GM21619 (cell line): ENCODE data around the gene TBC1D22A.

ENCODE experiments used
- ATAC-seq: cut with Tn5 transposase; IDR thresholded peaks from one replicate; pipeline ENCODE4 v1.9.1; 2021; ENCODE audit not compliant: unreplicated experiment

TBC1D22A gene

DNA sequence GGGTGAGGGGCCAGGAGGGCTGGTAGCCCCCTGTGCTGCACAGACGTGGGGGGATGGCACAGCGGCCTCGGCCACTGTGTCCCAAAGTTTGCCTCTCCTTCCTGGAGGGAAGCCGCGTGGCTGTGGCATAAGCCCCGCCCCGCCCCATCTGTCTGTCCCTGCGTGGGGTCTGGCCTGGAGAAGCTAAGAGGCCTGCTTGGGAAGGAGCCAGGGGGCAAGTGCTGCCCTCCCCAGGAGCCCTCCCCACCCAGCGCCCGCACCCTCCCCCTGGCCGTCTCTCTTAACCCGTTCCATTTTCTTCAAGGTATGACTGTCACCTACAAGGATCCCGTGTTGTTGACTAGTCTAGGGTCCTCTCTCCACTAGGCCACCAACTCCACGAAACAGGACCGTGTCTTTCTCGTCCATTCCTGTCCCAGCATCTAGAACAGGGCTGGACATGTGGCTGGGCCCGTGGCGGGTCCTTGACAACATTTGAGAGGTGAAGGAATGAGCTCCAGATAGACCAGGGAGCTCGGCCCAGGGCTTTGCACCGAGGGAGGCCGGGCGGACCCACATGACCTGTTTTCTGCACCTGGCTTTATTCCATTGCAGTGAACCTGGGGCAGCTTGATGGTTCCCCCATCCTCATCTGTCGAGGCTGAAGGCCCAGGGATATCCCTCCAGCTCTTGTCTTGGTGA lies 428.0 kb downstream of the TBC1D22A start:
- no peak for ATAC-seq

DNA sequence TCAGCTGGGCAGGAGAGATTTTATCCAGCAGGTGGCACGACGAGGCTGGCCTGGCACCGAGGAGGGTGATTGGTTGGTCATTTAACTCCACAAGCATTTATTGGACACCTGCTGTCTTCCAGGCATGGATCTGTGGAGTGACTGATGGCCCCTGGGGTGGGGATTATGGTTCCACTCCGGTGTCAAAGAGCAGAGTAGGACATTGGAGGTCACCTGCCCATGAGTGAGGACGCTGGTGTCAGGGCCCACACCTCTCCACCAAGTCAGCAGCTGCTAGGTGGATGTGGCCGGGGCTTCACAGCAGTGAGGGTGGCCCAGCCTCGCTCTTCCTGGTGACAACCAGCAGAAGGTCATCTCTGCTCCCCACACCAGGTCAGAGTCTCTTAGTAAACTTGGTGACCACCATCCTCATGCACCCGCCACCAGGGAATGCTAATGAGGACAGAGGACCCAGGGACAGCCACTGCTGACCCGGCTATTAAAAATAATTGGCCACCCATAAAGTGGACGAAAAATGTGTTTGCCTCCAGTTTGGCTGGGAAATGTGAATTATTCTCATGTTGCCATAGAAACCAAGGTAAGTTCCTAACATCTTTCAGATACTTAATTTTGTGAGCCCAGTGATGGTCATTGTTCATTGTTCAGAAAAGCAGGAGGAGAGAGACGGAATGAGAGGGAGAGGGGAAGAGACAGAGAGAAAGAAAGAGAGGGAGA lies 428.7 kb downstream of the TBC1D22A start:
- no peak for ATAC-seq

DNA sequence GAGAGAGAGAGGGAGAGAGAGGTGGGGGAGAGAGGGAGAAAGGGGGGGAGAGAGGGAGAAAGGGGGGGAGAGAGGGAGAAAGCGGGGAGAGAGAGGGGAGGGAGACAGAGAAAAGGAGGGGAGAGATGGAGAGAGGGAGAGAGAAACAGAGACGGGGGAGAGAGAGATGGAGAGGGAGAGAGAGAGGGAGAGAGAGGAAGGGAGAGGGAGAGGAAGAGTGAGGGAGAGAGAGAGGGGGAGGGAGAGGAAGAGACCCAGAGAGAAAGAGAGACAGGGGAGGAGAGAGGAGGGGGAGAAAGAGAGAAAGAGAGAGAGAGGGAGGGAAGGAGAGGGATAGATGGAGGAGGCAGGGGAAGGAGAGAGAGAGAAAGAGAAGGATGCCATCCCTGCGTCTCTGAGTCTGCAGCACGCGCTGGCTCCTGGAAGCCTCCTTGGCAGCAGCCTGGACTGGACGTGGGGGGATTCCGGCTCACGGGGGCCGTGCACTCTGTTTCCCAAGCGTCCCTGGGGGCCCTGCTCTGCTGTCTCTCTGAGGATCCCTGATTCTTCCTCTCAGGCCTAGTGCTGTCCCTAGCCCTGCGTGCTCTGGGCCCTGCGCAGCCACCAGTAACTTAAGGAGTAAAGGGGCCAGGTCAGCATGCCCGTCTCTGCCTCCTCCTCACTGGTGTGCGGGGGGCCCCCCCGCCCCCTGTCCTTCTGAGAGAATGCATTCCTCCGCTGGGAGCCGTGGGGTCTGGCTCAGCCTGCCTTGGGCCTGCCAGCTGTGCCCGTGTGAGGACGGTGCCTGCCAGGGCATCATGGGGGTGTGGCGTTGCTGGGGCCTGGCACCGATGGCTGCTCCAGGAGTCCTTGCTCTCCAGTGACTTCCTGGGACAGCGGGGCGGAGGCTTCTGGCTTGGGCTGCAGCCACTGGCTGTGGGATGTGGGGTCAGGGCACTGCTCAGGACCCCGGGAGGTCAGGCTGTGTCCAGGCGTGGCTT lies 429.5 kb downstream of the TBC1D22A start:
- no peak for ATAC-seq

DNA sequence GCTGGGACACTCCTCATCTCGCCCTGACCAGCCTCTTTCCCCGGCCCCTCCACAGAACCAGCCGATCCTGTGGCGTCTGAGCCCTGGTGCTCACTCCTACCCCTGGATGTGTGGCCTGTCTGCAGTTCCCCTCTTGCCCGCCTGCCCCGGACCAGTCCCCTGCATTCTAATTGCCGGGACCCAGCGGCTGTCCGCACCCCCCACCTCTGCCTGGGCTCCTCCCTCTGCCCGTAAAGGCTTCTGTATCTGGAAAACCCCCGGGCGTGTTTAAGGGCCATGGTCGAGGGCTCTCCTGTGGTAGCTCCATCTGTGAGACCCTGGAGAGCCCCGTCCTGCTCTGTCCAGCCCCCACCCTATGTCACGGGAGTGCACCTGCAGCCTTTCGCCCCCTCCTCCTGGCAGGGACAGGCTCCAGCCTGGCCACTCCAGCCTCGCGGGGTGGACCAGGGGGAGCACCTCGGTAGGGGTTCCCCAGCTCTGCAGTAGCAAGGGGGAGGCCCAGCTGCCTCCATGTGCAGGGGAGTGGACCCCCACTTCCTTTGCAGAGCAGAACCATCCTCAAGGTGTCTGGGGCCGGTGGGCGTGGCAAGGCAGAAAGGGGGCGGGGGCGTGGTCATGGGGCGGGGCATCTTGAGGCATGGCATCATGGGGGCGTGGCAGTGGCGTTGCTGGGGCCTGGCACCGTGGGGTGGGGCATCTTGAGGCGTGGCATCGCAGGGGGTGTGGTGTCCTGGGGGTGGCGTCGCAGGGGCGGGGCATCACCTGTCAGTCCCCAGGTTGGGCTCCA lies 430.4 kb downstream of the TBC1D22A start:
- ATAC-seq, result no peak

DNA sequence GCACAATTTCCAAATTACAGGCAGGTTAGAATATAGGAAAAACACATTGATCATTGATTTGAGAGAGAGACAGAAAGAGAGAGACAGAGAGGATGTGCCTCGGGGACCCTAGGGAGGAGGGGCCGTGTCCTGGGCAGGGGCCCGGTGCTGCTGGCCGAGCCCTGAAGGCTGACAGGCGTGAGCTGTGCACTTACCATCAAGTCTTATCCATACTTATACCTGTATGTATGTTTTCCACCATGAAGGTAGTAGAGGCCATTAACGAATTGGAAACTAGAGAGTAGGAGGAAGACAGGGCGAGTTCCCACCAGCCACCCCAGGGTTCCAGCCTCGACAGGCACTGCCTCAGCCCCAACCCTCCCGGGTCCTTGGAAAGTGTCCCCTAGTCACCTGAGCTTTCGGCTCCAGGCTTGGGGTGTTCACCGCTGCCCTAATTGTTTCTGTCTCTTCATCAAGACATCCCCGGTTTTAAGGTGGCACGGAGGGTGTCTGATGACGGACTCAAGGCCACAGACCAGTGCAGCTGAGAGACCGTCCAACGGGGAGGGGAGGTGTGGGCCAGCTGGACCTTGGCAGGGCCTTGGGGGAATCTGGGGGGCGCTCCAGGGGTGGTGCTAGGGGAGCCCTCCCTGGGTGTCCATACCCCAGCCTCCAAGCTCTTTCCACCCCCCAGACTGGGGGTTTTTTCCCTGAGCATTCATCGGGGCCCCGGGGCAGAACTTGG lies 431.3 kb downstream of the TBC1D22A start:
- ATAC-seq, result no peak

DNA sequence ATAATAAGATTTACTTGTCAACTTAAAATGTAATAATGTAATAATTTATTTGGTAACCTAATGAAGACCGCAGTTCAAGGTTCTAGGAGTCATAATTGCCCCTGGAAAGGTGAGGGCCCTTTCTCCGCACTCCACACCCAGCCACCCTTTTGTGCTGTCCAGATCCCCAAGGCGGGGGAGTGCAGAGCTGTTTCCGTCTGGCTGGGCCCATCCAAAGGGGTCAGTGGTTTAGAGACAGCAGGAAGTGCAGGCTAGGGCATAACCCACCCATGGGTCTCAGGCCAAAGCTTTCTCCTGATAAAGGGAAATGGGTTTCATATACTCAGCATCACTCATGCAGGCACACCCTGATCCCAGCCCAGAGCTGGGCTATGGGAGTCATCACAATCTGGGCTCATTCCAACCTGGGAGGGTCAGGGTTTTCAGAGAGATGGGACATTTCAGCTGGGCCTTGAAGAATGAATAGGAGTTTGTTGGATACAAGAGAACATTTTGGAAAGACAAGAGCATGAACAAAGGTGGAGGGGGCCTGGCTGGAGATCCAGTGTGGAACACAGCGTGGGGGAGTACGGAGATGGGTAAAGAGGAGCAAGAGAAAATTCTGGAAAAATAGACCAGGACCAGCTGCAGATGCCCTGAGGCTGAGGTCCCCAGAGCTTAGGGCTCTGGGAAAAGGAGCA lies 432.2 kb downstream of the TBC1D22A start:
- ATAC-seq, result no peak

DNA sequence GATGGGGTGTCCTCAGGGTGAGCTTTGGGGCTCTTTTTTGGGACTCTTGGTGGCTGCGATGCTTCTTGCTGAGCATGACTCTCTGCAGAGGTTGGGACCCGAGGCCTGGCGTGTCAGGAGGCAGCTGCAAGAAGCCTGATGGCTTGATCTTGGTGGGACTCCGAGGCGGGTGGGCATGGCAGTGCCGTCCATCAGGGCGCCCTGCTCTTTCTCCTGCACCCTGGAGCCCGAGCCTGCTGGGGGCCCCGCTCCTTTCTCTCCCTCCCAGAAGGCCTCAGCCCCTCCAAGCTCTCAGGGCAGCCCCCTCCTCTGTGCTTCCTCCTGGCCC lies 432.7 kb downstream of the TBC1D22A start:
- ATAC-seq, result no peak

DNA sequence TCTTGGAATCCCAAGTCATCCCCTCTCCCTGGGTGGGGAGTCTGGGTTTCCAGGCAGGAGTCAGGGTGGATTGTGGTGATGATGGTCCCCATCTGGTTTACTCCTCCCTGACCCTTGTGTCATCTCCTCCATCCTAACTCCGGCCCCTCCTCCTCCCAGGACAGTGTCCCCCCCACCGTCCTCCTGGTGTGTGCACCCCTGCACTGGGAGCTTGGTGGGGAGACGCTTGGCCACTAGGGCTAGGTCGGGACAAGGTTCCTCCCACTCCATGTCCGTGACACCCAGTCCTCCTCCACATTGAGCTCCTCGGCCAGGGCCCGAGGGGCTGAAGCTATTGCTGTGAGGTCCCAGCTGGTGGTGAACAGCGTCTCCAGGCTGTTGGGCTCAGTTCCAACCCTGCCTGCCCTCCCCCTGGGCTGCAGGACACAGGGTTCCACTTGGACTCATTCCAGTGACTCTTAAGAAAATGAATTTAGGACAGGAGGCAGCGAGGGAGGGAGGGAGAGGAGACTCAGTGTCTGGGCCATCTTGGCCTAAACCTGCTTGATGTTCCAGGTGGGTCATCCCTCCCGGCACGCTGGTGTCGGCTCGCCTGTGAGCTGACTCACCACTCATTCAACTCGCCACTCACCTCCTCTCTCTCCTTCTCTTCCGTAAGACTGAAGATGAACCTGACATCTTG lies 433.2 kb downstream of the TBC1D22A start:
- ATAC-seq, result no peak

DNA sequence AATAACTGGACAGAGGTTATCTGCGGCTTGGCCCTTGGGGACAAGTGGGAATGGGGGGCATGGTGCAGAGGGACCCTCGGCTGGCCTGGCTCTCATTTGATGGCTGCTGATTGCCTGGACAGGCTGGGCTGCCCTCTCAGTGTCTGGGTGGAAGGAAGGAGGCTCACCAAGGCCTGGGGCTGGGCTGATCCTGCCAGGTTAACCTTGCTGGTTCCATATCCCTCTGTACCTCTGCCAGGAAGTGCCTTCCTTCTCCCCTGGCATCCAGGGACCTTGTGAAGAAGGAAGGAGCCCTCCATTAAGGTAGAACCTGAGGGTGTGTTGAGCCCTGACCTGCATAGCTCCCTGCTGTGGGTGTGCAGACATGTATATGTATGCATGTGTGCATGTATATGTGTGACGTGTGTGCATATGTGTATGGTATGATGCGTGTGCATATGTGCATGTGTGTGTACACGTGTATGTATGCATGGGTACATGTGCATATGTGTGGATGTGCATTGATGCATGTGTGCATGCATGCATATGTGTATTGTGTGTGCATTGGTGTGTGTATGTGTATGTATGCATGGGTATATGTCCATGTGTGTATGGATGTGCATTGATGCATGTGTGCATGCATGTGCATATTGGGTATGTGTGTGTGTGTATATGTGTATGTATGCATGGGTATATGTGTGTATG lies 433.9 kb downstream of the TBC1D22A start:
- no peak for ATAC-seq

DNA sequence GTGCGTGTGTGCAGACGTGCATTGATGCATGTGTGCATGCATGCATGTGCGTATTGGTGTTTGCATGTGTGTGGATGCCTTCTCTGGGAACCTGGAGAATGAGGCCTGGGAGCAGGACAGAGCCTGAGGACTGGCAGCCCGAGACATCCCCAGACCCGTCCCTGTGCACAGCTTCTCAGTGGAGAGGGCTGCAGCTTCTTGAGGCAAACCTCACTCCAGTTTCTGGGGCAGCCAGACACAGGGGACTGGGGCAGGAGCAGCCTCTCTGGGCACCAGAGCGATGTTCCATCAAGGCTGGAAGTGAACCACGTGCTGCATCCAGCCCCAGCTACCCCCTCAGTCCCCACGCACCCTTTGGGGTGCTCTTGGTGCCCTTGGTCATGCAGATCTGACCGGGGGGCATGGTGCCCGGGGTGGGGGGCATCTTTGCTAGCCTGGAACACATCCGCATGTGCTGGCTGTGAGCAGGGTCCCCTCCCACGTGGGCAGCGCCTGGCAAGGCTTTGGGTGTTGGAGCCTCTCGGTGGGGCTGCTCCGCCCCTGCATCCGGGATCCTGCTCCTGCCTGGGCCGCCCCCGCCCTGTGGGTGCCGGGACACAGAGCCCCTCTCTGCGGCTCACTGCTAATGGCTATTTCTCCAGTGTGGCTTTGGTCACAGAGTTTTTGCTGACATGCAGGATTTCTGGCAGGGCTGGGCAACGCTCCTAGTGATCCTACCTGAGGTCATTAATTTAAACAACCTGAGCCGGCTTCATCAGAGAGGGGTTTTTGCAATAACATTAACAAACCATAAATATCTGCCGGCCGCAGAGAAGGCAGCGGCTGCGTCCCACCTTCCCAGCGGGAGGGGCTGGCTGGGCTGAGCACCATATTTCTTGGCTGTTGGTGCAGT lies 434.7 kb downstream of the TBC1D22A start:
- no peak for ATAC-seq

DNA sequence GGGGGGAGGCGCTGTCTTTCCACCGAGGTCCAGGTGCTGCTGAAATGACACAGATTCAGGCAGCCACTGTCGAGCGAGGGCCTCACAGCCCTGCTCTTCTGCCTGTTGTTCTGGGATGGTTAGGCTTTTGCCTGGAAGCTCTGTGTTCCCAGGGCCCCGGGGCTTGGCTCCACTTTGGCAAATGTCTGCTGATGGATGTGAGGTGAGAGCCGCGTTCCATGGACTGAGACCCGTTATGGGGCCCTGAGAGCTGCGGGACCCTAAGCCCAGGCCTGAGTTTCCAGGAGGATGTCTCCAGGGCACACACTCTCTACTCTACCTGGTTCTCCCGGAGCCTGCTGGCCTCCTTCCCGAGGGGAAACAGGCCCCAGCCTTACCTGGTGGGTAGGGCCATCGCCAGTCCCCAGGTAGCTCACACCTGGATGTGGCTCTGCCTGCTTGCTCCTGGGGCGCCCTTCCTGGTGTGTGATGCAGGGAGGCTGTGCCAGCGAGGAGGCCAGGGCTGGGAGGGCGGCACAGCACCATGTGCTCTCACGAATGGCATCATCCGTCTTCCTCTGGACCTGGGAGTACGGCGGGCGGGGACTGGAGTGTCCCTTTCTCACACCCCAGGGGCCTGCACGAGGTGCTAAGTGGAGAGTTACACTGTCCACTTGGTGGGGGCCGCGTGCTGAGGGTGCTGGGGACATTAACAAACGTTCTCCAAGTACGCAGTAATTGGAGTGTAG lies 435.5 kb downstream of the TBC1D22A start:
- ATAC-seq, result no peak

DNA sequence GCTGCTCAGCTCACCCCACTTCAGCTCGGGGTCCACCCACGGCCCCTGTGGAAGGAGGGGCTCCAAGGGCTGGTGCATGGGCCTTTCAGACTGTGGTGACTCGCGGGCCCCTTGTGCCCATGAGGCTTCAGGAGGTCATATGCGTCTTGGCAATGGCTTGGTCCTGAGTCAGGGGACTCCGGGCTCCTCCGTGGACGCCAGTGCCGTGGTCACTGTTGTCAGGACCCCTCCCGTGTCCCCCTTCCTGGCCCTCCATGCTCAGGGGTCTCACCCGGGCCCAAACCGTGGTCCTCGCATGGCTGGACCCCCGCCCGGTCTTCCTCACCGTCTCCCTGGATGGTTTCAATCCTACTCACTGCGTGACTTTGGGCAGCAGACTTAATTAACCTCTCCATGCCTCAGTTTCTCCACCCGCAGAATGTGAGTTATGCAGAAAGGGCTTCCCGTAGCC lies 436.4 kb downstream of the TBC1D22A start:
- no peak for ATAC-seq

DNA sequence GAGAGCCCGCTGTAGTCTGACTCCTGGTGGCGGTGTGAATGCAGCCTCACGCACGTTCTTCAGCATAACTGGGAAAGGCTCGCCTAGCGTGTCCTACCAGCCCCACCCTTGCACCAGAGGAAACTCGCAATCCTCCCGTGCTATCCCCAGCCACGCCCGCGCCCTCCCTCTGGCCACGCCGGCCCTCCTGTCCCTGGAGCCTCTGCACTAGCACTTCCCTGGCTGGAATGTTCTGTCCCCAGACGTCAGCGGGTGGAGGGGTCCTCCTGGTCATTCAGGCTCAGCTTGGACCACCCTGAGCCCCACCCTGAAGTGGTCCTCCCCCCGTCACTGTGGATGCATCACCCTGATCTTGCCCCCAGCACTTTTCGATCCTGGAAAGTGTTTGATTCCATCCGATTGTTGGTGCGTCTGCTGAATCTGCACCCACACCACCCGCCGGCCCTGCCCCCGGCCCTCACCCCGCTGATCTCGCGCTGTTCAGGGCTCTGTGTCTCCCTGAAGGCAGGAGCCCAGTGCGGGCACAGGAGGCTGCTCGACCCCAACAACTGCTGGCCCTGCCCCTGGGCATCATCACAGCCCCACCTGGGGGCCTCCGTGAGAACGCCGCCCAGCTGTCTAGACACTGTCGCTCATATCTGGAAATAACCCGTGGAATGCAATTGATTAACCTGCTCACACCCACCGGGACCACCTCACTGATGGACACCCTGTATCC lies 437.0 kb downstream of the TBC1D22A start:
- no peak for ATAC-seq

DNA sequence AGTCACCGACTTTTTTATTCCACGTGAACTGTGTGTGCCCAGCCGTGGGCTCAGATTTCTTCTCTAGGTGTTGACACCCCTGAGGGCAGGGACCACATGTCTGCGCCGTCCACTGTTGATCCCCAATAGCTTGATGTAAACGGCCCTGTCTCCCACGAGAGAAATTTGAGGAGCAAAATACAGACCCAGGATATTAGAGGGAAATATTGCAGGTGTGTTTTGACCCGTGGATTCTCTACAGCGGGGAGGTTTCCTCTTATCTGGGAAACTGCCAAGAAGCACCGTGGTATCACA lies 437.5 kb downstream of the TBC1D22A start:
- ATAC-seq, result no peak

DNA sequence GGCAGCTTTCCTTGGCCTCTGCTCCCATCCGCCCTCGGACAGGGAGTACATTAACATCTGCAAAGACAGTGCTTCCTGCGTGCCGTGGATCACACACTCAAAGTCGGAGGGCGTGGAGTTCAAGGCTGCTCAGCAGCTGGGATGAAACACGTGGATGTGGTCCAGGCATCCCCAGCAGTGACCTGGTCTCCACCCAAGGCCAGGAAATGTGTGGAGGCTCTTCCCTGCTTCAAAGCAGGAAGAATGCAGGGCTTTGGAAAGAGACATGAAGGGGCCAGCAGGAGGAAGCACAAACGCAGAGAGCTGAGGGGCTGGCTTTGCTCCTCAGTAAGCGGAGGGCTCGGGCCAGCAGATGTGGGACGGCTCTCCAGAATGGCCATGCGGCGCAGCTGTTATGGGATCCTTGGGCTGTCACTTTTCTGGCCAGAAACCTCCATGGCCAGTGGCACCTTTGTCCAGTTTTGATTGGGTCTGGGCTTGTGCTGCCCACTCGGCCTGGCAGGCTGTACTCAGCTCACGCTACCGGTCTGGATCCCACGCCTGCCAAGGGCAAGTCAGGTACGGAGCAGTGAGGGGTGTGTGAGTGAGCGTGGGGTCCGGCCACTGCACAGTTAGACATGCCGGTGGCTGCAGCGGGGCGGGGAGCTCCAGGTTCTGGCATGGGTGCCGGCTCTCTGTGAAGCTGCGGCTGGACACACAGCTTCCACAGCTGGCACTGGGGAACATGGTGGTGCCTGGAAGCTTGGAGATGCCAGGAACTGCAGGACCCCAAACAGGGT lies 438.0 kb downstream of the TBC1D22A start:
- ATAC-seq, result no peak
